Heart left ventricle (tissue), 13 donors: ENCODE data around the gene RTL10.
A peak's percentile ranks its signal among the peaks of the same experiment; 100 is the strongest.

Experiments
- POLR2A ChIP-seq, 2 donors: fragments of 450-650 bp; IDR thresholded peaks; one replicate each; pipeline ENCODE4 v1.6.1; 2017; ENCODE audit warnings: antibody characterized with exemption in 2 of 2, mild to moderate bottlenecking in 2 of 2, moderate library complexity in 2 of 2
- TF ChIP-seq, protein P1 (sequence below), 12 donors: fragments of 200-600 bp; sonication (generic) in 4 of 12; IDR thresholded peaks; one replicate each; pipeline versions ENCODE4 v1.5.0 to v1.8.0; 2018 to 2022; ENCODE audit warnings: antibody characterized with exemption in 12 of 12, mild to moderate bottlenecking in 5 of 12
- donor health status: ischemic (EF 13 %, LVEDD 7.1; RV severe dilation, severe dysfunction).
- donor health status: DM: no; HTN: yes; CAD: no.
- donor health status: DM: no; HTN: no; CAD: no.
- donor health status: ischemic (EF 25% LVEDD 6.9; RV normal size, moderate dysfunction).
- donor health status: ischemic (EF 25% LVEDD 5.7; RV mildly dilated, moderate dysfunction).
- donor health status: ischemic (EF 35%, LVEDD 5.7; RV mildly dilated, moderate dysfunction).
- donor health status: nonischemic (EF 11% LVEDD 7.7; RV severe dilation, severe dysfunction).
- donor health status: DM: yes; HTN: yes; CAD: no.
- donor health status: PGD.
- donor health status: ischemic (EF 29% LVEDD 5.4; RV normal size, mild dysfunction).
- donor health status: nonischemic (EF 23%, LVEDD 6.1; RV moderate dilation, normal function).

DNA sequence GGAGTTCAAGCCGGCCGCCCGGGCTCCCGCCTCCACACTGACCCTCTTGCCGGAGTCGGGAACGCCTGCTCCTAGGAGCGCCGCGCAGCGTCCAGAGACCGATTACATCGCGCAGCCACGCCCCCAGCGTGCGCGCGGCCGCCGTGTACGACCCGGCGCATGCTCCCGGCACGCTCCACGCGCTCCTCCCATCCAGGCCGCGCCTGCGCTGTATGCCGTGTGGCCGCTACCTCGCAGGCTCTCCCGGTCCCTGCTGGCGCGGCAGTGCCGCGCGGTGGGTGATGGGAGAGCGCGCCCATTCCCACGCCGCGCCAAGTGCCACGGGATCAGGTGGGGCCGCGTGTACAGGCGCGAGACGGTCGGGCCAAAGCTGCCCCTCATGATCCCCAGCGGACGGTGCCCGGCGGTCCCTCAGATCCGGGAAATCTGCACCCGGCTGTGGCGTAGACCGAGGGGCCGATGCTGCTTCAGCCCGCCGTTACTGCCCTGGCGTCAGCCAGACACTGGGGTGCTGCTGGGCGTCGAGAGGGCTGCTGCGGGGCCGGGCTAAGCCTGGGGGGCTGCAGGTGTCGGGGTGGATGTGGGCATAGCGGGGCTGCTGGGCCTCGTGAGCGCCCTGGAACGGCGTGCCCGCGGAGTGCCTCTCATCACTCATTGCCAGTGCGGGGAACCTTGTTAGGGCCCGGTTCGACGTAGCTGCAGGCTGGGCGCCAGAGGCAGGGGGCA is at the start of gene RTL10, which contains the start of gene GNB1L:
- peak in 1 of 2 donors; percentile 97 for TF ChIP-seq POLR2A (IDR thresholded peaks at IDR 0.05)
- TF ChIP-seq, protein P1, sequence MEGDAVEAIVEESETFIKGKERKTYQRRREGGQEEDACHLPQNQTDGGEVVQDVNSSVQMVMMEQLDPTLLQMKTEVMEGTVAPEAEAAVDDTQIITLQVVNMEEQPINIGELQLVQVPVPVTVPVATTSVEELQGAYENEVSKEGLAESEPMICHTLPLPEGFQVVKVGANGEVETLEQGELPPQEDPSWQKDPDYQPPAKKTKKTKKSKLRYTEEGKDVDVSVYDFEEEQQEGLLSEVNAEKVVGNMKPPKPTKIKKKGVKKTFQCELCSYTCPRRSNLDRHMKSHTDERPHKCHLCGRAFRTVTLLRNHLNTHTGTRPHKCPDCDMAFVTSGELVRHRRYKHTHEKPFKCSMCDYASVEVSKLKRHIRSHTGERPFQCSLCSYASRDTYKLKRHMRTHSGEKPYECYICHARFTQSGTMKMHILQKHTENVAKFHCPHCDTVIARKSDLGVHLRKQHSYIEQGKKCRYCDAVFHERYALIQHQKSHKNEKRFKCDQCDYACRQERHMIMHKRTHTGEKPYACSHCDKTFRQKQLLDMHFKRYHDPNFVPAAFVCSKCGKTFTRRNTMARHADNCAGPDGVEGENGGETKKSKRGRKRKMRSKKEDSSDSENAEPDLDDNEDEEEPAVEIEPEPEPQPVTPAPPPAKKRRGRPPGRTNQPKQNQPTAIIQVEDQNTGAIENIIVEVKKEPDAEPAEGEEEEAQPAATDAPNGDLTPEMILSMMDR (IDR thresholded peaks at IDR 0.05): peak in 5 of 12 donors; percentile 4 to 42 (median 19)
